ELF-1 (cell line): ENCODE data around the gene SCFD2.
"Not testable (repeated sequence)": the region's sequence is repeated elsewhere in the genome, so short reads cannot be mapped to it uniquely, and the experiment has no call there.

Experiments
- DNase-seq: peaks from one replicate; pipeline ENCODE4 v3.0.0-alpha.2; 2016; ENCODE audit warnings: low read depth, low spot score

SCFD2 gene

DNA sequence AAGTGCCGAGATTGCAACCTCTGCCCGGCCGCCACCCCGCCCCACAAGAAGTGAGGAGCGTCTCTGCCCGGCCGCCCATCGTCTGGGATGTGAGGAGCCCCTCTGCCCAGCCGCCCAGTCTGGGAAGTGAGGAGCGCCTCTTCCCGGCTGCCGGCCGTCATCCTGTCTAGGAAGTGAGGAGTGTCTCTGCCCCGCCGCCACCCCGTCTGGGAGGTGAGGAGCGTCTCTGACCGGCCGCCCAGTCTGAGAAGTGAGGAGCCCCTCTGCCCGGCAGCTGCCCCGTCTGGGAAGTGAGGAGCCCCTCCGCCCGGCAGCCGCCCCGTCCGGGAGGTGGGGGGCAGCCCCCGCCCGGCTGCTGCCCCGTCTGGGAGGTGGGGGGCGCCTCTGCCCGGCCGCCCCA lies 226.6 kb downstream of the SCFD2 start:
- DNase-seq: not testable (repeated sequence)

GRCh38 chr4:53137468-53137867 lies 228.4 kb downstream of the SCFD2 start:
- DNase-seq: no peak

GRCh38 chr4:53136954-53137353 lies 228.9 kb downstream of the SCFD2 start:
- no peak for DNase-seq

DNA sequence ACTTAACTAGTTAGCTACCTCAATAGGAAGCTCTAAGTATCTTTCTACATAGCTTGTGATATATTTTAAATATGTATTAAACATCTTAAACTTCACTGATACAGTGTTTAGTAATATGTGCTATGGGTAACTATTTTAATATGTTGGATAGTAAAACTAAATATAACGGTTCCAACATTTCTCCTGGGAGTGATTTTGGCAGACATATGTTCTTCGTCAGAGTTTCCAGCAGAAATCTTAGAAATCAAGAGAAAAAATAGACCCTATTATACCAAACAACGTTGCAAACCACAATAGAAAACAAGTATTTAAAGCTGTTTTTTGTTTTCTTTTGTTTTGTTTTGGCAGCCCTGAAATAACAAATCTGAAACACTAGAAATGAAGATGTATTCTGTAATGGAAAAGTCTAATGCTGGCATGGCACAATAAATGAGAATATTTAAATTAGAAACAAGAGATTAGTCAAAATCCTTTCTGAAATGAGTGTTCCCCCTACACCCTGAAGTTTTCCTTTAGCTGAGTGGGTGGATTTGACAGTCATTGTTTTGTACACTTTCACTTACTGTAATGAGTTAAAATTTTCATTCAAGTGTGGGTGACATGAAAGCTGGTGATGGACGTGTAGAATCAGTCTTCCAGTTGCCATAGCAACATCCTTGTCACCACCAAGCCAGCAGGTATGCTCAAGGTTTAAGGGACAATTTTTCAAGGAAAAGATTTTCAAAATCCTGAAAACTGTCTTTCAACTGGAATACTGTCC lies 233.5 kb downstream of the SCFD2 start:
- DNase-seq: no peak

DNA sequence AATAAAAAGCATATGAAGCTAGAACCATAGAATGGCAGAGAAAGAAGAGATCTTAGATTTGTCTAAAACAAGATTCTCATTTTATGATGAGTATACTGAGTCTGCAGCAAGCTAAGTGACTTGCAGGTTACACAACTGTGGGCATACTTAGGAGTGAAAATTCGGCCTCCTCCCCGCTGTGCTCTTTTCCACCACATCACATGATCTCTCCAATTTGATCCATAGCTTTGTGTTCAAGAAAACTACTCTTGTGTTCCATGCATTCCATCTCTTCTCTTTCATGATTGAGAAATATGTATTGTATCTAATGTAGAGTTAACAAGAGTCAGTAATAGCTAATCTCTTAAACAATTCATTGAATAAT lies 234.3 kb downstream of the SCFD2 start:
- no peak for DNase-seq

DNA sequence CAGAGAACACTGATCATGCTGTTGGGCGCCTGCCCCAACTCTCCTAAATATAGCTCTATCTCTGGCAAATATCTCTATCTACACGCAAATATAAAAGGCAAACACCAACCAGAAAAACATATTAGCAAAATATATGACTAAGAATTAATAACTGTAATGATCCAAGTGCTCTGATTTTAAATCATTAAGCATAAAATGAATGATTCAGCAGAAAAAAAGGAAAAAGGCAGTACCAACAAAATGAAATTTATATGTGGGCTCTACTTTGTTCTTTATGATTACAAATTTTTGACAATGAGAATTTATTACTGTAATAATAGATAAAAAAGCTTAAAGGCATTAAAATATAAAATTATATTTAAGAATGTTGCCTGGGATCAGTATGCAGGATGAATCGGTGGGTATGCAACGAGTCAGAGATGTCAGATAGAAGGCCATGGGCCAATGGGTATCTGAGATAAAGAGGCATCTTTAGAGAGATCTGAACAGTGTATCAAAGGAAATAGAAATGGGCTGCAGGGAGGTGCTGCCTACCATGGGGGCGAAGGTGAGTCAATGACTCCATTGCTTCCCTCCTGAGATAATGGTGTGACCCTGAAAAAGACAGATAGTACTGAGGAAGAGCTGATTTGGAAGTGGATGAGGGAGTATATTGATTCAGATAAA lies 234.8 kb downstream of the SCFD2 start:
- no peak for DNase-seq

- DNase-seq: no peak
Measured at GRCh38 chr4:53128706-53129357, 237.0 kb downstream of the SCFD2 start.

DNA sequence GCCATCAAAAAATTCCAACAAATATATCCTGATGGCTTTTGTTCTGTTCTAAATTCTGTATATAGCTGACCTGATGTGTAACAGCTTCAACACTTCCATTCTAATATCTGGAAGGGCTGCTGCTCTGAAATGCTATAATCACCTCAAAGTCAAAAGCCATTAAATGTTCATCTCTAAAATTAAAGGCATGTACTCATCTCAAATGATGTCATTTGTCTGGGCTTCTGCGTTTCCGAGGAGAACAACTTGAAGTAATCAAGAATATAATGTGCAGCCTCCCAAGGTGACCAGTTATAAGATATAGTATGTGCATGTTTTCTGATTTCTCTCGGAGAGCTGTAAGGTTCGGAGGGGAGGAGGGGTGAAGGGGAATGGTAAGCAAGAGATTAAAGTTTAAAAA lies 237.6 kb downstream of the SCFD2 start:
- no peak for DNase-seq

DNA sequence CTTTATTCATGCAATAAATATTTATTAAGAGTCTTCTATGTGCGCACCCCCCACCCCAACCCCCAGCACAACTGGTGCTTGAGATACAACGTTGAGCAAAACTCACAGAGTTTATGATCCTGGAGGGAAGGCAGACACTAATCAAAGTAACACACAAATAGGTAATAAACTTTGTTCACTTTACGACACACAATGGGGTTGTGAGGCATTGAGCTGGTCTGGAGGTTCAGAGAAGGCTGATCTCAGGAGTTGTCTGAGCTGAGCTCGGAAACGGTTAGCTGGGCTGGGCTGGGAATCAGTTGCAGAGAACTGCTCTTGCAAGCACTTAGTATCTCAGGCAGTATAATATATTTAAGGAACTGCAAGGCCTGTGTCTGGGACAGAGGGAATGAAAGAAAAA lies 238.5 kb downstream of the SCFD2 start:
- DNase-seq: no peak

DNA sequence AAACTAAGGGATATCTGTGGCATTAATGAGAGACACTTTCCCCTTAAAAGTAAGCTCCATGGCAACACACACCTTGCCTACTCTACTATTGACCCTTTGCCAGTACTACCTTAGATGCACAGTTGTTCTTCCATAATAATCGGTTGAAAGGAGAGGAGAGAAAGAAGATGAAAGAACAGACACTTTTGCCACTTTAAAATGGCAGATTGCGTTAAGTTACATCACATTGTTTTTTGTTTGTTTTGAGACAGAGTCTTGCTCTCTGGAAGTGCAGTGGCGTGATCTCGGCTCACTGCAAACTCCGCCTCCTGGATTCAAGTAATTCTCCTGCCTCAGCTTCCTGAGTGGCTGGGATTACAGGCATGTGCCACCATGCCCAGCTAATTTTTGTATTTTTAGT lies 239.8 kb downstream of the SCFD2 start:
- DNase-seq: no peak

GRCh38 chr4:53123819-53124218 lies 242.0 kb downstream of the SCFD2 start:
- no peak for DNase-seq

- DNase-seq: no peak
Measured at GRCh38 chr4:53123171-53123570, 242.7 kb downstream of the SCFD2 start.

- no peak for DNase-seq
Measured at GRCh38 chr4:53122280-53123116, 243.4 kb downstream of the SCFD2 start.

GRCh38 chr4:53121264-53121865 lies 244.5 kb downstream of the SCFD2 start:
- DNase-seq: no peak

DNA sequence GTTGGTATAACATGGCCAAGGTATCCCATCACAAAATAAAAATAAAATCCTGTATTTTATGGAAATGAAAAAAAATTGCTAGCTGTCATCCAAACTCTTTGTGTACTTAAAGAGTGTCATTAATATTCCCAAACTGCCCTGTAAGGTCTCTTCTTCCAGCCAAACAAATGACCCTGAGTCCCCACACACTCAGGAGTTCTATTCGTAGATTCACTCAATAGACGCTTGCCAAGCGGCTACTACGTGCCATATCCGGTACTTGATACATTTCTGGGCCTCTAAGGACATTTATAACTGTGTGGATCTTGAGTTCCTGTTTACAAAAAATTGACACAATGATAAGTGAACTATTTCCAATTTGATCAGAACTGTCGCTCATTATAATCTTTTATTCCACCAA lies 245.1 kb downstream of the SCFD2 start:
- DNase-seq: no peak

GRCh38 chr4:53119680-53120079 lies 246.2 kb downstream of the SCFD2 start:
- DNase-seq: peak; percentile 93

DNA sequence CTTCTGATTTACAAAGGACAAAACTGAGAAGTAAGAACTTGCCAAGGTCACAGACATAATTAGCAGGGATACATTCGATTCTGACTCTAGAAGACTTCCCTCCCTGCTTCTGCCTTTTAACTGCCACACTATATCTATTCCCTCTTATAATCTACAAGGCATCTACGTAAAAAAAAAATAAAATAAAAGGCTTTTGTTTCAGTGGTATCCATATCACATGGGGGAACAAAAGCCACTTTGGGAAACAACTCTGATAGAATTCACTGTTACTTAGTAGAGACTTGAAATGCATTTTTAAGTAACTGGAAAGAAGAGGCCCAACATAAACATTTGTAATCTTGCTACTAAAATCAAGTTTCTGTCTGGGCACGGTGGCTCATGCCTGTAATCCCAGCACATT lies 247.2 kb downstream of the SCFD2 start:
- no peak for DNase-seq

DNA sequence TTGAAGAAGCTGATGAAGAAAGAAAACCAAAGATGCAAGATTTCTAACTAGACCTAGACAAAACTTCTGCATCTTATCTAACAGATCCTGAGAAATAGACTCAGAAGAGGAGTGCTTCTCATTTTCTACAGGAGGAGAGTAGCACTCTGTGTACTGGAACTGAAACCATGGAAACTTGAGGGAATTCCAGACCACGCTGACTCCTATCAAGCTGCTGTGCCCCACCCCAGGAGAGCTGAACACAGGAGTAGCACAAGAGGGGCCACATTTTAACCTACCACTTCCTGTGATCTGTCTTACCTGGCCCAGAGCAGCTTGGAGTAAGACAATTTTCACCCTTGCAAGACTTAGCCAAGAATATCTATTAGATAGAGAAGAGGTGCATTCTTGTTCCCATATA lies 248.9 kb downstream of the SCFD2 start:
- DNase-seq: no peak

- no peak for DNase-seq
Measured at GRCh38 chr4:53113431-53114225, 252.2 kb downstream of the SCFD2 start.

DNA sequence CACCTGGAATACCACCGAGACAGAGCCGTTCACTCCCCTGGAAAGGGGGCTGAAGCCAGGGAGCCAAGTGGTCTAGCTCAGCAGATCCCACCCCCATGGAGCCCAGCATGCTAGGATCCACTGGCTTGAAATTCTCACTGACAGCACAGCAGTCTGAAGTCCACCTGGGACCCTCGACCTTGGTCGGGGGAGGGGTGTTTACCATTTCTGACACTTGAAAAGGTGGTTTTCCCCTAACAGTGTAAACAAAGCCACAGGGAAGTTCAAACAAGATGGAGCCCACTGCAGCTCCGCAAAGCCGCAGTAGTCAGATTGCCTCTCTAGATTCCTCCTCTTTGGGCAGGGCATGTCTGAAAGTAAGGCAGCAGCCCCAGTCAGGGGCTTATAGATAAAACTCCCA lies 260.5 kb downstream of the SCFD2 start:
- DNase-seq: no peak

DNA sequence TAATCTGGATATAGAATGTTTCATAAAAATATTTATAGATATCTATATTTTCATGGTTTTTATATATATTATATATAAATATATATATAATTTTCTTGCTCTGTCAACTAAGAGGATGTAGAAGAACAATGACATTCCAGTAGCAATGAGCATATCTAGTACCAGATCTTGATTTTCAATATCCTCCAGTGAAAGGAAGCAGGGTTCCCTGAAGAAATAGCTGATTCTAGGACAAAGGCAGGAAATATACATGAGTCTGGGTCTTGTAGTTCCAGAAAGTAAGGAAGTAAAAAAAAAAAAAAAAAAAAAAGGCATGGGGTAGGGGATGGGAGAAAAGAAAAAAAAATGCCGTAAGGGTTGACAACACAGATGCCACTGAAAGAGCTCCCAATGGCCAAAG lies 262.4 kb downstream of the SCFD2 start:
- DNase-seq: no peak
